Thymus (tissue), 11 donors: ENCODE results near the gene KLHL3. TPM values are rescaled to one million over a fixed set of nuclear protein-coding genes. Genes with fewer than 3 reads are reported as not detected.

Experiments used
- DNase-seq, 9 donors: peaks; one replicate each; pipeline ENCODE4 v3.0.0-alpha.2; 2013; ENCODE audit warnings: low spot score in 9 of 9, low read depth in 6 of 9, missing footprints in 1 of 9
- H3K27ac ChIP-seq, 2 donors: one replicate each; pipeline ENCODE4 v1.5.1; 2013; ENCODE audit warnings: control low read depth in 1 of 2, low read depth in 1 of 2, low read length in 1 of 2, mild to moderate bottlenecking in 1 of 2, moderate library complexity in 1 of 2
- H3K27me3 ChIP-seq, 2 donors: one replicate each; pipeline ENCODE4 v1.5.1; 2013; ENCODE audit warnings: low read length in 1 of 2; ENCODE audit not compliant: control insufficient read depth in 2 of 2, insufficient read depth in 1 of 2
- H3K36me3 ChIP-seq, 2 donors: one replicate each; pipeline ENCODE4 v1.5.1; 2013; ENCODE audit warnings: low read length in 1 of 2, mild to moderate bottlenecking in 1 of 2, moderate library complexity in 1 of 2; ENCODE audit not compliant: control insufficient read depth in 2 of 2, insufficient read depth in 2 of 2
- H3K4me1 ChIP-seq, 2 donors: one replicate each; pipeline ENCODE4 v1.5.1; 2013; ENCODE audit warnings: low read length in 2 of 2; ENCODE audit not compliant: control insufficient read depth in 2 of 2, insufficient read depth in 2 of 2
- H3K4me3 ChIP-seq, 2 donors: one replicate each; pipeline ENCODE4 v1.5.1; 2013; ENCODE audit warnings: low read length in 2 of 2, control low read depth in 1 of 2, mild to moderate bottlenecking in 1 of 2
- H3K9me3 ChIP-seq, 2 donors: one replicate each; pipeline ENCODE4 v1.5.1; 2013; ENCODE audit warnings: low read length in 1 of 2, mild to moderate bottlenecking in 1 of 2; ENCODE audit not compliant: control insufficient read depth in 2 of 2, insufficient read depth in 1 of 2
- WGBS: extraction: QIAGEN DNeasy Blood & Tissue Kit; methylation state at CpG from one replicate; pipeline ENCODE4 v1.1.7; 2013; 5-methylcytosine and 5-hydroxymethylcytosine counted together
- polyA plus RNA-seq: library from polyadenylated mRNA; stranded (reverse); fragments of 200-250 nt; gene quantifications from one replicate; pipeline ENCODE4 v1.2.3, GENCODE V29; 2013
- total RNA-seq: library from RNA; stranded (reverse); fragments of 120-200 nt; gene quantifications from one replicate; pipeline ENCODE4 v1.2.4, GENCODE V29; 2013
- donor health status: healthy.

Gene KLHL3
- total and polyA plus RNA-seq, 2 donors: 5.0 to 5.8 TPM

GRCh38 chr5:137617528-137618205 is 118.2 kb downstream of the KLHL3 start:
- DNase-seq: no peak
- Histone ChIP-seq H3K9me3 (no peaks in the 10 kb centered on the region), H3K27me3 (no peaks in the 10 kb centered on the region), H3K4me3 (no peak overlapping the region), H3K36me3 (peaks cover 6 to 13% of the 10 kb centered on the region in 2 donors), H3K27ac (no peak overlapping the region), H3K4me1 (no peaks in the 10 kb centered on the region)
- 98% methylated on average over 7 of the region's 7 CpGs for WGBS

- no peak for DNase-seq
- no peak overlapping the region for H3K27ac ChIP-seq
- H3K36me3 ChIP-seq: peaks cover 0 to 4% of the 10 kb centered on the region in 2 donors
- no peaks in the 10 kb centered on the region for H3K9me3 ChIP-seq
- no peak overlapping the region for H3K4me3 ChIP-seq
- WGBS: 94% methylated on average over 5 of the region's 5 CpGs
- no peaks in the 10 kb centered on the region for H3K4me1 ChIP-seq
- H3K27me3 ChIP-seq: no peaks in the 10 kb centered on the region
Observed at GRCh38 chr5:137616046-137616445, 119.8 kb downstream of the KLHL3 start.

- no peak overlapping the region for H3K4me3 ChIP-seq
- DNase-seq: no peak
- WGBS: 93% methylated on average over 5 of the region's 5 CpGs
- no peaks in the 10 kb centered on the region for H3K36me3 ChIP-seq
- no peaks in the 10 kb centered on the region for H3K27me3 ChIP-seq
- H3K27ac ChIP-seq: no peak overlapping the region
- no peaks in the 10 kb centered on the region for H3K4me1 ChIP-seq
- H3K9me3 ChIP-seq: no peaks in the 10 kb centered on the region
Observed at GRCh38 chr5:137615171-137615775, 120.6 kb downstream of the KLHL3 start.

GRCh38 chr5:137613554-137614265 is 122.2 kb downstream of the KLHL3 start:
- WGBS: 87% methylated on average over 7 of the region's 7 CpGs
- no peaks in the 10 kb centered on the region for H3K27me3 ChIP-seq
- DNase-seq: no peak
- no peak overlapping the region for H3K27ac ChIP-seq
- no peaks in the 10 kb centered on the region for H3K36me3 ChIP-seq
- no peaks in the 10 kb centered on the region for H3K4me1 ChIP-seq
- no peak overlapping the region for H3K4me3 ChIP-seq
- H3K9me3 ChIP-seq: no peaks in the 10 kb centered on the region

GRCh38 chr5:137612576-137612975 is 123.3 kb downstream of the KLHL3 start:
- no peak overlapping the region for H3K27ac ChIP-seq
- DNase-seq: no peak
- no peak overlapping the region for H3K4me3 ChIP-seq
- no peaks in the 10 kb centered on the region for H3K36me3 ChIP-seq
- no peaks in the 10 kb centered on the region for H3K27me3 ChIP-seq
- H3K4me1 ChIP-seq: no peaks in the 10 kb centered on the region
- no peaks in the 10 kb centered on the region for H3K9me3 ChIP-seq

GRCh38 chr5:137611794-137612435 is 124.0 kb downstream of the KLHL3 start:
- 95% methylated on average over 9 of the region's 9 CpGs for WGBS
- H3K36me3 ChIP-seq: no peaks in the 10 kb centered on the region
- no peak for DNase-seq
- no peak overlapping the region for H3K27ac ChIP-seq
- no peaks in the 10 kb centered on the region for H3K27me3 ChIP-seq
- H3K9me3 ChIP-seq: no peaks in the 10 kb centered on the region
- no peaks in the 10 kb centered on the region for H3K4me1 ChIP-seq
- H3K4me3 ChIP-seq: no peak overlapping the region

GRCh38 chr5:137611011-137611580 is 124.8 kb downstream of the KLHL3 start:
- Histone ChIP-seq H3K27me3 (no peaks in the 10 kb centered on the region), H3K4me1 (no peaks in the 10 kb centered on the region), H3K4me3 (no peak overlapping the region), H3K27ac (no peak overlapping the region), H3K9me3 (no peaks in the 10 kb centered on the region), H3K36me3 (no peaks in the 10 kb centered on the region)
- 95% methylated on average over 4 of the region's 4 CpGs for WGBS
- DNase-seq: no peak

- WGBS: 94% methylated on average over 4 of the region's 4 CpGs
- H3K27me3 ChIP-seq: no peaks in the 10 kb centered on the region
- no peak for DNase-seq
- no peaks in the 10 kb centered on the region for H3K9me3 ChIP-seq
- H3K4me3 ChIP-seq: no peak overlapping the region
- no peaks in the 10 kb centered on the region for H3K36me3 ChIP-seq
- no peaks in the 10 kb centered on the region for H3K4me1 ChIP-seq
- no peak overlapping the region for H3K27ac ChIP-seq
Observed at GRCh38 chr5:137610598-137610997, 125.3 kb downstream of the KLHL3 start.

- no peaks in the 10 kb centered on the region for H3K27me3 ChIP-seq
- no peaks in the 10 kb centered on the region for H3K9me3 ChIP-seq
- H3K4me3 ChIP-seq: no peak overlapping the region
- H3K27ac ChIP-seq: no peak overlapping the region
- no peaks in the 10 kb centered on the region for H3K36me3 ChIP-seq
- 93% methylated on average over 2 of the region's 2 CpGs for WGBS
- DNase-seq: no peak
- no peaks in the 10 kb centered on the region for H3K4me1 ChIP-seq
Observed at GRCh38 chr5:137609127-137609526, 126.8 kb downstream of the KLHL3 start.
